Lung (tissue), 12 donors: Measurements from ENCODE around the gene PLCL1. TPM values are rescaled to one million over a fixed set of nuclear protein-coding genes. Genes with fewer than 3 reads are reported as not detected.

Experiments
- ATAC-seq: fragments of 200-7000 bp; cut with Tn5 transposase; one replicate; pipeline ENCODE4 v1.9.1; 2020; ENCODE audit warnings: moderate number of reproducible peaks; ENCODE audit not compliant: insufficient read depth, low FRiP score
- DNase-seq, 3 donors: peaks; one replicate each; pipeline ENCODE4 v3.0.0-alpha.2; 2013 to 2017
- H3K27ac ChIP-seq, 2 donors: one replicate each; pipeline ENCODE4 v1.5.1; 2013; ENCODE audit warnings: mild to moderate bottlenecking in 2 of 2, moderate library complexity in 2 of 2, control low read depth in 1 of 2, inconsistent platforms in 1 of 2, low read depth in 1 of 2, low read length in 1 of 2
- H3K27me3 ChIP-seq, 3 donors: one replicate each; pipeline ENCODE4 v1.5.1; 2013; ENCODE audit warnings: low read length in 2 of 3; ENCODE audit not compliant: control insufficient read depth in 3 of 3, insufficient read depth in 3 of 3
- H3K36me3 ChIP-seq, 4 donors: one replicate each; pipeline ENCODE4 v1.5.1; 2013; ENCODE audit warnings: low read length in 4 of 4, mild to moderate bottlenecking in 1 of 4, moderate library complexity in 1 of 4; ENCODE audit not compliant: control insufficient read depth in 4 of 4, insufficient read depth in 4 of 4
- H3K4me1 ChIP-seq, 5 donors: one replicate each; pipeline ENCODE4 v1.5.1; 2013; ENCODE audit warnings: low read length in 5 of 5, mild to moderate bottlenecking in 2 of 5, moderate library complexity in 1 of 5; ENCODE audit not compliant: control insufficient read depth in 5 of 5, insufficient read depth in 5 of 5
- H3K4me3 ChIP-seq: one replicate; pipeline ENCODE4 v1.5.1; 2013; ENCODE audit warnings: mild to moderate bottlenecking, control low read depth, moderate library complexity
- H3K9ac ChIP-seq, 2 donors: one replicate each; pipeline ENCODE4 v1.5.1; 2013; ENCODE audit warnings: low read length in 2 of 2, control low read depth in 1 of 2; ENCODE audit not compliant: insufficient read depth in 1 of 2
- H3K9me3 ChIP-seq, 4 donors: one replicate each; pipeline ENCODE4 v1.5.1; 2013; ENCODE audit warnings: low read length in 3 of 4, mild to moderate bottlenecking in 1 of 4, moderate library complexity in 1 of 4; ENCODE audit not compliant: control insufficient read depth in 4 of 4, insufficient read depth in 3 of 4
- CTCF ChIP-seq: IDR thresholded peaks from 2 replicates; pipeline ENCODE4 v1.5.1; 2012; ENCODE audit warnings: mild to moderate bottlenecking; ENCODE audit errors: control extremely low read depth, extremely low read depth
- WGBS, 2 donors: extraction: QIAGEN DNeasy Blood & Tissue Kit; methylation state at CpG; one replicate each; pipeline ENCODE4 v1.1.7; 2013; 5-methylcytosine and 5-hydroxymethylcytosine counted together
- polyA plus RNA-seq, 2 donors: library from polyadenylated mRNA; stranded (reverse); fragments of 200-250 nt; gene quantifications; one replicate each; pipeline ENCODE4 v1.2.1, GENCODE V29; 2013
- total RNA-seq, 2 donors: library from RNA; depleted of rRNA in 1 of 2; stranded (reverse); fragments of >200 nt in 1 of 2; gene quantifications; one replicate each; pipeline ENCODE4 v1.2.1, GENCODE V29; 2014 to 2021
- donor health status: control.
- donor health status: control.
- donor health status: Bipolar disorder and iron deficiency.
- donor health status: healthy.
- donor health status: DM: yes; HTN: yes; CAD: no.

Gene PLCL1
- total and polyA plus RNA-seq, 4 donors, result 1.1 to 13.0 (median 2.9) TPM

- DNase-seq (no peak), ATAC-seq (no peak)
- no peaks in the 10 kb centered on the region for H3K36me3 ChIP-seq
- H3K27ac ChIP-seq, result no peak overlapping the region
- 62 to 87% methylated on average over 3 of the region's 3 CpGs for WGBS, 2 donors
- H3K4me1 ChIP-seq, result peaks cover 0 to 7% (median 0%) of the 10 kb centered on the region in 5 donors
- H3K4me3 ChIP-seq, result no peak overlapping the region
- H3K27me3 ChIP-seq, result no peaks in the 10 kb centered on the region
- H3K9me3 ChIP-seq, result peaks cover 0 to 3% (median 1%) of the 10 kb centered on the region in 4 donors
- TF ChIP-seq CTCF, result no peak
- no peak overlapping the region for H3K9ac ChIP-seq
These were observed 203.8 kb downstream of the PLCL1 start for GRCh38 chr2:198008230-198008629.

- H3K27me3 ChIP-seq, result no peaks in the 10 kb centered on the region
- no peaks in the 10 kb centered on the region for H3K36me3 ChIP-seq
- peaks cover 0 to 9% (median 0%) of the 10 kb centered on the region in 5 donors for H3K4me1 ChIP-seq
- no peak for TF ChIP-seq CTCF
- H3K9me3 ChIP-seq, result peaks cover 0 to 3% (median 1%) of the 10 kb centered on the region in 4 donors
- no peak overlapping the region for H3K27ac ChIP-seq
- ATAC-seq (no peak), DNase-seq (no peak)
- H3K9ac ChIP-seq, result no peak overlapping the region
- no peak overlapping the region for H3K4me3 ChIP-seq
These were observed 207.6 kb downstream of the PLCL1 start for GRCh38 chr2:198012025-198012424.

- no peak overlapping the region for H3K4me3 ChIP-seq
- H3K9me3 ChIP-seq, result peaks cover 0 to 3% (median 2%) of the 10 kb centered on the region in 4 donors
- DNase-seq, result no peak
- H3K27ac ChIP-seq, result no peak overlapping the region
- ATAC-seq, result no peak
- no peaks in the 10 kb centered on the region for H3K36me3 ChIP-seq
- peaks cover 0 to 9% (median 0%) of the 10 kb centered on the region in 5 donors for H3K4me1 ChIP-seq
- H3K9ac ChIP-seq, result no peak overlapping the region
- 61 to 80% methylated on average over 4 of the region's 4 CpGs for WGBS, 2 donors
- no peak for TF ChIP-seq CTCF
- no peaks in the 10 kb centered on the region for H3K27me3 ChIP-seq
These were observed 211.8 kb downstream of the PLCL1 start for GRCh38 chr2:198016243-198016642.

GRCh38 chr2:198017068-198017467 lies 212.7 kb downstream of the PLCL1 start:
- Histone ChIP-seq H3K4me1 (peaks cover 0 to 9% (median 0%) of the 10 kb centered on the region in 5 donors), H3K36me3 (no peaks in the 10 kb centered on the region), H3K27me3 (no peaks in the 10 kb centered on the region), H3K27ac (no peak overlapping the region), H3K4me3 (no peak overlapping the region), H3K9ac (no peak overlapping the region), H3K9me3 (peaks cover 0 to 1% (median under 1%) of the 10 kb centered on the region in 4 donors)
- ATAC-seq, result no peak
- no peak for DNase-seq
- TF ChIP-seq CTCF, result no peak
- WGBS, 2 donors, result 67 to 74% methylated on average over 2 of the region's 2 CpGs
